ENCODE data around the gene HPCA. TPM values are rescaled to one million over a fixed set of nuclear protein-coding genes. Genes with fewer than 3 reads are reported as not detected.

HPCA gene
- polyA plus RNA-seq, 4 donors = 0.56 to 1.4 (median 1.0) TPM

GRCh38 chr1:32928285-32928684 is 42.0 kb downstream of the HPCA start:
- no peak for DNase-seq (ENCODE audit: low read depth in 4 of 4, low spot score in 3 of 4)

DNA sequence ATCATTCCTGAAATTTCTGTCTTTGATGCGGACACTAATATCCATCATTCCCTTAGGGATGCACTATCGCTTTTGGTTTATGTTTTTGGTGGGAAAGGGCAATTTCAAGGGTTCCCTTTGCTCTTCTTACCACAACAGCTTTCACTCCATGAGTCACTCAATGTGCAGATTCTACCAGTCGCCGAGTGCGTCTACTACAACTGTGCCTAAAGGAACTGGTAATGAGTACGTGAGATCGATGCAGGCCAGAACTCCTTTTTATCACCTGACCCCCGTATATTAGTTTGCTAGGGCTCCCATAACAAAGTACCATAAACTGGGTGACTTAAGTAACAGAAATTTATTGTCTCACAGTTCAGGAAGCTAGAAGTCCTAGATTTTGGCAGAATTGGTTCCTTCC is 42.4 kb downstream of the HPCA start:
- DNase-seq (ENCODE audit: low read depth in 4 of 4, low spot score in 3 of 4) = no peak

- no peak for DNase-seq (ENCODE audit: low read depth in 4 of 4, low spot score in 3 of 4)
These were observed 43.1 kb downstream of the HPCA start for GRCh38 chr1:32929366-32929765.

DNA sequence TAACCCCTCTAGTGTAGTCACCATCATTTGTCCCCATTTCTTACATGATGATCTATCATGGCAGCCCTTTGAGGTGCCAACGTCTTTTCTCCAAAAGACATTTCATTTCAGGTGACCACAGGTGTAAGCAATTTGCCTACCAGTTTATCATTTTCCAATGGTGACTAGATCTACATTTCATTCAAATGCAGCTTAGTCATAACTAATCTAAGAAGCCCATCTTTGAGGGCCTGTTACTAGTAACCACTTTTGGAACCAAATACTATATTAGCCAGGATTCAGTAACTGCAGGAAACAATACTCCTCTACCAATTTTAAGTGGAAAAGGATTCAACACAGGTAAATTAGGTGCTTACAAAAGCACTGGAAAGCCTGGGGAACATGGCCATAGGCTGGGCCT is 45.5 kb downstream of the HPCA start:
- no peak for DNase-seq (ENCODE audit: low read depth in 4 of 4, low spot score in 3 of 4)

- no peak for DNase-seq (ENCODE audit: low read depth in 4 of 4, low spot score in 3 of 4)
These were observed 47.5 kb downstream of the HPCA start for GRCh38 chr1:32933742-32934322.

DNA sequence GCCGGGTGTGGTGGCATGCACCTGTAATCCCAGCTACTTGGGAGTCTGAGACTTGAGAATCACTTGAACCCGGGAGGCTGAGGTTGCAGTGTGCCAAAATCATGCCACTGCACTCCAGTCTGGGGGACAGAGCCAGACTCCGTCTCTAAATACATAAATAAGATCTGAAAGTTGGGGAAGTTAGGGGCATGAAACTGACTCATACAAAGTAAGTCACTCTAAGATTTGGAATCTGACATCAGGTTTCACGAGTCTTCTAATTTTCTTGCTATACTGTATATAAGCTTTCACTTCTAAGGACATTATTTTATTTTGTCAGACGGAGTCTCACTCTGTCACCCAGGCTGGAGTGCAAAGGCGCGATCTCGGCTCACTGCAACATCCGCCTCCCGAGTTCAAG is 48.2 kb downstream of the HPCA start:
- DNase-seq (ENCODE audit: low read depth in 4 of 4, low spot score in 3 of 4) = no peak

DNA sequence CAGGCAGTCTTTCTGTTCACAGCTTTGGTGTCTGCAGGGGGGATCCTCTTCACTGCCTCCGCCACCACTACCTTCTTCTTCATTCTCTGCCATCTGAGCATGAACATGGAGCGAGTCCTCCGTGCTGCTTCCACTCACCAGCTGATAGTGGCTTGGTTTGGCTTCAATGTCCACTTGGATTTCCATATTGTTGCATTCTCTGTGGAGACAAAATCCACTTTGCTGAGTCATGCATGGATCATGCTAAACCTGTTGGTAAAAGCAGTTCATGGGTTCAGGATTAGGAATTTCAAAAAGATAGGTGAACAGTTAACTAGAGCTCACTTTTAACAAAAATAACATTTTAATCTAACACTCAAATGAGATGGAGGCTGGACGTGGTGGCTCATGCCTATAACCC is 50.8 kb downstream of the HPCA start:
- DNase-seq (ENCODE audit: low read depth in 4 of 4, low spot score in 3 of 4) = no peak

DNA sequence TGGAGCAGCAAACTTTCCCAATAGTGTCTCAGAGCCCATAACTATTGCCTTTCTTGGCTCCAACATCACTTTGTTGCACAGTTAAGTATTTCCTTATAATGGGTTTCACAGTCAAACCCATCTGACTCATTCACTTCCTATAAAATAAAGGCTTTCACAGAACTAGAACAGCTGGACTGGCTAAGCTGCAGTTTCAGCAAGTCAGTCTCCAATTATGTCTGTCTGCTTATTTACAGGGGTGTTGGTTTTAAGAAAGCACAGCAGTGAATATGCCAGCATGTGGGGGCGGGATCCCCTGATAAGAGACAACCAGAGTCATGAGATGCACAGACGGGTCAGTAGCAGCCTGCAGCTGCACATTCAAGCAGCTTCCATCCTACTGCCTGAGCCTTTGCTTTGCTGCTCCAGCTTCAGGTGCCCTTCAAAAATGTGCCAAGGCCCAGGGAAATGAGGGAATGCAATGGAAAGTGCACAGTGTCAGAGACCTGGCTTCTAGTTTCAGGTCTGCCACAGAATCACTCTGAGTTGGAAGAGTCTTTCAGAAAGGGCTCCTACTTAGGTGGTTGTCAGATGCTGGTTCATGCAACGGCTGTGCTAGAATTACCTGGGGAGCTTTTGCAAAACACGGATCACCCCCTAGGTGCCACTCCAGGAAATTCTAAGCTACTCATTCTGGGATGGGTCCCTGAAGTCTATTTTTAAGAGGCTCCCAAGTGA is 53.5 kb downstream of the HPCA start:
- no peak for DNase-seq (ENCODE audit: low read depth in 4 of 4, low spot score in 3 of 4)

GRCh38 chr1:32944180-32944579 is 57.9 kb downstream of the HPCA start:
- no peak for DNase-seq (ENCODE audit: low read depth in 4 of 4, low spot score in 3 of 4)

Other genes starting within 250 kb of the HPCA start
- gene ZBTB8OS, start 235.9 kb upstream of the HPCA start, polyA plus RNA-seq (ENCODE audit: insufficient read length in 4 of 4) = 10 to 100 TPM; 22.2 to 42.0 (median 37.4) TPM
- gene RBBP4, start 235.3 kb upstream of the HPCA start, polyA plus RNA-seq (ENCODE audit: insufficient read length in 4 of 4) = 100 to 1,000 TPM; 231 to 380 (median 338) TPM
- 1 to 10 TPM; 1.6 to 6.2 (median 2.2) TPM for gene SYNC, start 183.7 kb upstream of the HPCA start, polyA plus RNA-seq (ENCODE audit: insufficient read length in 4 of 4)
- gene YARS1, start 69.1 kb upstream of the HPCA start, polyA plus RNA-seq (ENCODE audit: insufficient read length in 4 of 4) = 10 to 100 TPM; 53.6 to 69.5 (median 59.9) TPM
- 10 to 100 TPM; 33.5 to 47.6 (median 37.9) TPM for gene S100PBP, start 68.8 kb upstream of the HPCA start, polyA plus RNA-seq (ENCODE audit: insufficient read length in 4 of 4)
- 10 to 100 TPM; 44.6 to 94.3 (median 60.2) TPM for gene FNDC5, start 15.6 kb upstream of the HPCA start, polyA plus RNA-seq (ENCODE audit: insufficient read length in 4 of 4)
- 10 to 100 TPM in 2 of 4 donors, 1 to 10 TPM in 2; 8.7 to 17.9 (median 11.1) TPM for gene TMEM54, start 14.9 kb downstream of the HPCA start, polyA plus RNA-seq (ENCODE audit: insufficient read length in 4 of 4)
- gene RNF19B, start 78.3 kb downstream of the HPCA start, polyA plus RNA-seq (ENCODE audit: insufficient read length in 4 of 4) = 10 to 100 TPM; 15.4 to 18.0 (median 16.6) TPM
- 100 to 1,000 TPM; 133 to 230 (median 201) TPM for gene AK2, start 150.4 kb downstream of the HPCA start, polyA plus RNA-seq (ENCODE audit: insufficient read length in 4 of 4)
- 1 to 10 TPM; 5.9 to 9.4 (median 7.8) TPM for gene AZIN2, start 194.7 kb downstream of the HPCA start, polyA plus RNA-seq (ENCODE audit: insufficient read length in 4 of 4)

Data from left renal pelvis (tissue), 4 donors.